Parathyroid adenoma (tissue), 2 donors: Measurements from ENCODE around the gene NUP58.
A peak's percentile ranks its signal among the peaks of the same experiment; 100 is the strongest.

Experiments
- H2AFZ ChIP-seq: fragments of 300-600 bp; sonication (generic); one replicate; pipeline ENCODE4 v1.7.0; 2017; ENCODE audit warnings: antibody characterized with exemption, mild to moderate bottlenecking
- H3K27ac ChIP-seq: fragments of 300-600 bp; sonication (generic); one replicate; pipeline ENCODE4 v1.7.0; 2017
- H3K27me3 ChIP-seq: fragments of 300-600 bp; sonication (generic); one replicate; pipeline ENCODE4 v1.7.0; 2017; ENCODE audit warnings: low read length; ENCODE audit not compliant: control insufficient read depth, insufficient read depth
- H3K36me3 ChIP-seq: fragments of 300-600 bp; sonication (generic); one replicate; pipeline ENCODE4 v1.7.0; 2017; ENCODE audit warnings: low read length; ENCODE audit not compliant: control insufficient read depth, insufficient read depth
- H3K4me1 ChIP-seq: fragments of 300-600 bp; sonication (generic); one replicate; pipeline ENCODE4 v1.7.0; 2017; ENCODE audit warnings: control low read depth
- H3K4me2 ChIP-seq: fragments of 300-600 bp; sonication (generic); one replicate; pipeline ENCODE4 v1.7.0; 2017; ENCODE audit warnings: low read length
- H3K4me3 ChIP-seq: fragments of 300-600 bp; sonication (generic); one replicate; pipeline ENCODE4 v1.7.0; 2017; ENCODE audit warnings: low read depth, low read length
- H3K79me2 ChIP-seq: fragments of 300-600 bp; sonication (generic); one replicate; pipeline ENCODE4 v1.7.0; 2017; ENCODE audit warnings: control low read depth
- H3K9ac ChIP-seq: fragments of 300-600 bp; sonication (generic); one replicate; pipeline ENCODE4 v1.7.0; 2017; ENCODE audit warnings: mild to moderate bottlenecking
- H3K9me3 ChIP-seq: fragments of 300-600 bp; sonication (generic); one replicate; pipeline ENCODE4 v1.7.0; 2017; ENCODE audit warnings: low read length; ENCODE audit not compliant: control insufficient read depth
- TF ChIP-seq, protein P1 (sequence below): fragments of 300-600 bp; sonication (generic); IDR thresholded peaks from one replicate; pipeline ENCODE4 v1.7.0; 2017; ENCODE audit warnings: antibody characterized with exemption, mild to moderate bottlenecking
- donor health status: primary hyperparathyroidism.

Gene NUP58

DNA sequence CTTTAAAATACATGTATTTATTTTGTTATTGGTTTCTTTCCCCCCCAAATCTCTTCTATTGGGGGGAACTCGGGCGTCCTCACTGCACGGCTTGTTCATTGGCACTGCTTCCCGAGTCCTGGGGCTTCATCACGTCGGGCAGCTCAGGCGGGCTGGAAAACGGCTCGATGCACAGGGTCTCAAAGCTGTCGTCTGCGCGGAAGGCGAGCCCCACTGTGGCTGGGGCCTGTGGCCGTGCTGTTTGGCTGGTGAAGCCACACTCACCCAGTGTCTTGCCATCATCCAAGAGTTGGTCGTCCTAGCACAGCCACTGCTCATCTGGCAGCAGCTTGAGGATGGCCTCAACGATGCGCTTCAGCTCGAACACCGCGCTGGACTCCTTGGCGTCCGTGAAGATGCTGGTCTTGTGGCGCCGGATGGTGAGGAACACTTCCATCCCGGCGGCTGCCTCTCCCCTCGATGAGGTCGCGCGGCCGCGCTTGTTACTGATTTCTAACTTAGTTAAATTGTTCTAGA lies 64.4 kb downstream of the NUP58 start:
- TF ChIP-seq, protein P1, sequence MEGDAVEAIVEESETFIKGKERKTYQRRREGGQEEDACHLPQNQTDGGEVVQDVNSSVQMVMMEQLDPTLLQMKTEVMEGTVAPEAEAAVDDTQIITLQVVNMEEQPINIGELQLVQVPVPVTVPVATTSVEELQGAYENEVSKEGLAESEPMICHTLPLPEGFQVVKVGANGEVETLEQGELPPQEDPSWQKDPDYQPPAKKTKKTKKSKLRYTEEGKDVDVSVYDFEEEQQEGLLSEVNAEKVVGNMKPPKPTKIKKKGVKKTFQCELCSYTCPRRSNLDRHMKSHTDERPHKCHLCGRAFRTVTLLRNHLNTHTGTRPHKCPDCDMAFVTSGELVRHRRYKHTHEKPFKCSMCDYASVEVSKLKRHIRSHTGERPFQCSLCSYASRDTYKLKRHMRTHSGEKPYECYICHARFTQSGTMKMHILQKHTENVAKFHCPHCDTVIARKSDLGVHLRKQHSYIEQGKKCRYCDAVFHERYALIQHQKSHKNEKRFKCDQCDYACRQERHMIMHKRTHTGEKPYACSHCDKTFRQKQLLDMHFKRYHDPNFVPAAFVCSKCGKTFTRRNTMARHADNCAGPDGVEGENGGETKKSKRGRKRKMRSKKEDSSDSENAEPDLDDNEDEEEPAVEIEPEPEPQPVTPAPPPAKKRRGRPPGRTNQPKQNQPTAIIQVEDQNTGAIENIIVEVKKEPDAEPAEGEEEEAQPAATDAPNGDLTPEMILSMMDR, result no peak
- H3K4me2 ChIP-seq, result no peak overlapping the region
- H3K27ac ChIP-seq, result no peak overlapping the region
- H3K9ac ChIP-seq, result no peak overlapping the region
- no peaks in the 10 kb centered on the region for H3K4me1 ChIP-seq
- H2AFZ ChIP-seq, result no peak overlapping the region
- H3K36me3 ChIP-seq, result no peaks in the 10 kb centered on the region
- no peaks in the 10 kb centered on the region for H3K9me3 ChIP-seq
- no peaks in the 10 kb centered on the region for H3K27me3 ChIP-seq
- H3K4me3 ChIP-seq, result no peak overlapping the region
- no peaks in the 10 kb centered on the region for H3K79me2 ChIP-seq

DNA sequence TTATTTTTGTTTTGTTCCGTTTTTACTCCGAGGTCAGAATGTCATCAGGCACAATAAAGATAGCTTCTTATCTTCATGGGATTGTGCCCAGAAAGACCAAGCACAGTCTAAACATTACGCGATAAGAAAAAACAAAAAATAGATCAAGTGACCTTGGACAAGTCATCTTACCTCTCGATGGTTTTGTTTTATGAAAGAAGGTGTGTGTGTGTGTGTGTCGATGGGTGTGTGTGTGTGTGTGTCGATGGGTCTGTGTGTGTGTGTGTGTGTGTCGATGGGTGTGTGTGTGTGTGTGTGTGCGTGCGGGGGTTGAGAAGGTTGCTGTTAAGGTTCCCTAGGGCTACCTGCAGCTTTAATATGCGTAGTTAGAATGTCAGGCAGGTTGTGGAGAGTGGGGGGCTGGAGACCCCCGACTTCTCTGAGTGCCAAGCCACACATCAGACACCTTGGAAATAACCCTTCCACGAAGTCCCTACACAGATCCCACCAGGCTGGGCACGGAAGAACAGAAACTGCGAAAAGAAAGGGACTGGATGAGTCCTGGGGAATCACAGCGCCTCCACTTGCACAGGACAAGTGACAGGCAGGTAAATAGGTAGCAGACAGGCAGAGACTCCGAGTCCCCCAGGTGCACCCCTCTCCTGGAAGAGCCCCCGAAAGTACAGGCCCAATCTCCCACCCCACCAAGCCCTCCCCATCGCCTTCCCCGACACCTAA lies 69.9 kb downstream of the NUP58 start:
- no peaks in the 10 kb centered on the region for H3K27me3 ChIP-seq
- TF ChIP-seq, protein P1, result no peak
- no peaks in the 10 kb centered on the region for H3K36me3 ChIP-seq
- no peaks in the 10 kb centered on the region for H3K4me1 ChIP-seq
- no peaks in the 10 kb centered on the region for H3K79me2 ChIP-seq
- H3K9me3 ChIP-seq, result no peaks in the 10 kb centered on the region
- H3K4me2 ChIP-seq, result peak overlapping the region; percentile 31
- no peak overlapping the region for H3K27ac ChIP-seq
- H3K9ac ChIP-seq, result no peak overlapping the region
- H3K4me3 ChIP-seq, result peak overlapping the region; percentile 11
- H2AFZ ChIP-seq, result peak overlapping the region; percentile 53

DNA sequence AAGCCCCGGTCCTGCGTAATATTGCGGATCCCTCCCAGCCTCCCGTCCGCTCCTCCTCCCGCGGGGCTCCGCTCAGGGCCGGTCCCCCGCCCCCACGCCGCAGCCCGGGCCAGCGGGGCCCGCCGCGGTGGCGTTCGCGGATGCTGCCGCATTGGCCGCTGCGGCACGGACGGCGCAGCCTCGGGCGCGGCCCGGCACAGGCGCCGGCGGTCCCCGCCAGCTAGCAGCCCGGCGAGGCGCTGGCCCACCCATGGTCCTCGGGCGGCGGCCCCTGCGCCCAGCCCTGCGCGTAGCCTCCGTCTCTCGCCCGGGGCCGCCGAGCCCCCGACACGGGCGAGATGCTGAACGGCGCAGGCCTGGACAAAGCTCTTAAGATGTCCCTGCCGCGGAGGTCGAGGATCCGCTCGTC lies 70.5 kb downstream of the NUP58 start, which contains the start of gene ATP8A2:
ATP8A2 (plus strand) TSS at position 100 of the 409 bp plus-strand sequence; CDS start at position 339, 239 bp downstream.
- TF ChIP-seq, protein P1, result no peak
- no peaks in the 10 kb centered on the region for H3K36me3 ChIP-seq
- H3K9me3 ChIP-seq, result no peaks in the 10 kb centered on the region
- H3K4me2 ChIP-seq, result peak within 1 kb of the TSS; percentile 31
- H3K9ac ChIP-seq, result no peak within 1 kb of the TSS
- no peaks in the 10 kb centered on the region for H3K4me1 ChIP-seq
- peak within 1 kb of the TSS; percentile 11 for H3K4me3 ChIP-seq
- no peak within 1 kb of the TSS for H3K27ac ChIP-seq
- peak within 1 kb of the TSS; percentile 53 for H2AFZ ChIP-seq
- no peaks in the 10 kb centered on the region for H3K79me2 ChIP-seq
- H3K27me3 ChIP-seq, result no peaks in the 10 kb centered on the region

DNA sequence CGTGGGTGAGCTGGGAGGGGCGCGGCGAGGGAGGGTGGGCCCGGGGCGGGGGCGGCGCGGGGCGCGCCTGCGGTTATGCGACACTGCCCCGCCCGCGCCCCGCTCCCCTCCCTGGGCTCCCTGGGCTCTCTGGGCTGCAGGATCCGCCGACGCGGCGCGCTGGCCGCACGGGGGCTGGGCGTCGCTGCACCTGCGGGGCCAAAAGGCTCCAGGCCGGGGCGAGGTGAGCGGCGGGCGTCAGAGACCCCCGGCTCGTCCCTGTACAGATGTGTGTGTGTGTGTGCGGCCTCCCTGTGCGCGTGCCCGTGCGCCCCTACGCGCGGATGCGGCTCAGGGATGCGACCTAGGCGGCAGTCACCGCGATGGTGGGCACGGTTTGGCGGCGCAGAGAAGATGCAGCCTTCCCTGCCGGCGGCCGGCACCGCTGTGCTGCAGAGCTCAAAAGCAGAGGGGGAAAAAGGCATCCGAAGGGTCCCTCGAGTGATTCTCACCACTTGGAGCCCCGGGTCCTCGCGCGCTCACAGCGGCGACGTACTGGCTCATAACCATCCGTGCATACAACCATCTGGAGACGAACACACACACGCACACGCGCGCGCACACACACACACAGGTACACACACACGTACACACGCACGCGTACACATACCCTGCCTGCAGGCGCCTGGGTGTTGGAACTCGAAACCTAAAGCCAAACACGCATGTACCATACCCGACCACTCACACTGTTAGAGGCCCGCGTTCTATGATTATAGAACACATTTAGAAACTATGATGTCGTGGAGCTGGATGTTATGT lies 71.1 kb downstream of the NUP58 start:
- no peaks in the 10 kb centered on the region for H3K79me2 ChIP-seq
- no peaks in the 10 kb centered on the region for H3K27me3 ChIP-seq
- no peaks in the 10 kb centered on the region for H3K36me3 ChIP-seq
- H3K9me3 ChIP-seq, result no peaks in the 10 kb centered on the region
- peak overlapping the region; percentile 31 for H3K4me2 ChIP-seq
- TF ChIP-seq, protein P1, result no peak
- peak overlapping the region; percentile 11 for H3K4me3 ChIP-seq
- no peak overlapping the region for H3K27ac ChIP-seq
- no peak overlapping the region for H3K9ac ChIP-seq
- no peaks in the 10 kb centered on the region for H3K4me1 ChIP-seq
- peak overlapping the region; percentile 2 for H2AFZ ChIP-seq
